Lung (tissue), 12 donors: ENCODE results near the gene RNF227. TPM values are rescaled to one million over a fixed set of nuclear protein-coding genes. Genes with fewer than 3 reads are reported as not detected.
A peak's percentile ranks its signal among the peaks of the same experiment; 100 is the strongest.

Source experiments
- ATAC-seq: fragments of 200-7000 bp; cut with Tn5 transposase; one replicate; pipeline ENCODE4 v1.9.1; 2020; ENCODE audit warnings: moderate number of reproducible peaks; ENCODE audit not compliant: insufficient read depth, low FRiP score
- DNase-seq, 3 donors: peaks; one replicate each; pipeline ENCODE4 v3.0.0-alpha.2; 2013 to 2017
- H3K27ac ChIP-seq, 2 donors: one replicate each; pipeline ENCODE4 v1.5.1; 2013; ENCODE audit warnings: mild to moderate bottlenecking in 2 of 2, moderate library complexity in 2 of 2, control low read depth in 1 of 2, inconsistent platforms in 1 of 2, low read depth in 1 of 2, low read length in 1 of 2
- H3K27me3 ChIP-seq, 3 donors: one replicate each; pipeline ENCODE4 v1.5.1; 2013; ENCODE audit warnings: low read length in 2 of 3; ENCODE audit not compliant: control insufficient read depth in 3 of 3, insufficient read depth in 3 of 3
- H3K36me3 ChIP-seq, 4 donors: one replicate each; pipeline ENCODE4 v1.5.1; 2013; ENCODE audit warnings: low read length in 4 of 4, mild to moderate bottlenecking in 1 of 4, moderate library complexity in 1 of 4; ENCODE audit not compliant: control insufficient read depth in 4 of 4, insufficient read depth in 4 of 4
- H3K4me1 ChIP-seq, 5 donors: one replicate each; pipeline ENCODE4 v1.5.1; 2013; ENCODE audit warnings: low read length in 5 of 5, mild to moderate bottlenecking in 2 of 5, moderate library complexity in 1 of 5; ENCODE audit not compliant: control insufficient read depth in 5 of 5, insufficient read depth in 5 of 5
- H3K4me3 ChIP-seq: one replicate; pipeline ENCODE4 v1.5.1; 2013; ENCODE audit warnings: mild to moderate bottlenecking, control low read depth, moderate library complexity
- H3K9ac ChIP-seq, 2 donors: one replicate each; pipeline ENCODE4 v1.5.1; 2013; ENCODE audit warnings: low read length in 2 of 2, control low read depth in 1 of 2; ENCODE audit not compliant: insufficient read depth in 1 of 2
- H3K9me3 ChIP-seq, 4 donors: one replicate each; pipeline ENCODE4 v1.5.1; 2013; ENCODE audit warnings: low read length in 3 of 4, mild to moderate bottlenecking in 1 of 4, moderate library complexity in 1 of 4; ENCODE audit not compliant: control insufficient read depth in 4 of 4, insufficient read depth in 3 of 4
- CTCF ChIP-seq: IDR thresholded peaks from 2 replicates; pipeline ENCODE4 v1.5.1; 2012; ENCODE audit warnings: mild to moderate bottlenecking; ENCODE audit errors: control extremely low read depth, extremely low read depth
- WGBS, 2 donors: extraction: QIAGEN DNeasy Blood & Tissue Kit; methylation state at CpG; one replicate each; pipeline ENCODE4 v1.1.7; 2013; 5-methylcytosine and 5-hydroxymethylcytosine counted together
- polyA plus RNA-seq, 2 donors: library from polyadenylated mRNA; stranded (reverse); fragments of 200-250 nt; gene quantifications; one replicate each; pipeline ENCODE4 v1.2.1, GENCODE V29; 2013
- total RNA-seq, 2 donors: library from RNA; depleted of rRNA in 1 of 2; stranded (reverse); fragments of >200 nt in 1 of 2; gene quantifications; one replicate each; pipeline ENCODE4 v1.2.1, GENCODE V29; 2014 to 2021
- donor health status: control.
- donor health status: control.
- donor health status: Bipolar disorder and iron deficiency.
- donor health status: healthy.
- donor health status: DM: yes; HTN: yes; CAD: no.

Gene RNF227
- total and polyA plus RNA-seq, 4 donors = 4.1 to 8.0 (median 5.7) TPM

- ATAC-seq (no peak), DNase-seq (no peak)
- H3K9me3 ChIP-seq = no peaks in the 10 kb centered on the region
- H3K36me3 ChIP-seq = peaks cover 0 to 7% (median 5%) of the 10 kb centered on the region in 4 donors
- peaks cover 0 to 19% (median 6%) of the 10 kb centered on the region in 5 donors for H3K4me1 ChIP-seq
- H3K9ac ChIP-seq = no peak overlapping the region
- peak overlapping the region in 1 of 2 donors; percentile 99 for H3K27ac ChIP-seq
- H3K27me3 ChIP-seq = no peaks in the 10 kb centered on the region
- no peak for TF ChIP-seq CTCF
- 64 to 86% methylated on average over 2 of the region's 2 CpGs for WGBS, 2 donors
- no peak overlapping the region for H3K4me3 ChIP-seq
Measured at GRCh38 chr17:7916808-7917207, 719 bp upstream of the RNF227 start.

DNA sequence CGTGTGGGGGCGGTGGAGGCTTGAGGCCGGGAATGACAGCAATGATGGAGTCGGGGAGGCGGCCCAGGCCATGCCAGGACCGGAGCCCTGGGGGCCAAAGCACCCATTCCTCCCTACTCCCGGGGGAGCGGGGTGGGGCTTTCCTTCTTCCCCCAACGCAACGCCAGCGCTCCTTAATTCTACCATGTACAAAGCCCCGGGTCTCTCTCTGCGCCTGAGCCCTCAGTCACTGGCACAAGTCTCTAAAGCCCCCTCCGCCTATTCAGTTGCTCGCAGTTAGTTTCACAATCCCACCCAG is 245 bp upstream of the RNF227 start:
- no peak for ATAC-seq
- peaks cover 0 to 19% (median 6%) of the 10 kb centered on the region in 5 donors for H3K4me1 ChIP-seq
- H3K27ac ChIP-seq = peak overlapping the region; percentile 73 to 99
- no peak overlapping the region for H3K9ac ChIP-seq
- no peak for TF ChIP-seq CTCF
- peaks cover 0 to 10% (median 6%) of the 10 kb centered on the region in 4 donors for H3K36me3 ChIP-seq
- DNase-seq = no peak
- no peaks in the 10 kb centered on the region for H3K9me3 ChIP-seq
- H3K4me3 ChIP-seq = peak overlapping the region; percentile 38
- 39 to 42% methylated on average over 15 of the region's 15 CpGs for WGBS, 2 donors
- no peaks in the 10 kb centered on the region for H3K27me3 ChIP-seq

- H3K9ac ChIP-seq = peak overlapping the region in 1 of 2 donors; percentile 45
- H3K36me3 ChIP-seq = peaks cover 0 to 21% (median 13%) of the 10 kb centered on the region in 4 donors
- ATAC-seq = peak; percentile 28
- H3K9me3 ChIP-seq = no peaks in the 10 kb centered on the region
- 2% methylated on average over 14 to 15 of the region's 15 CpGs for WGBS, 2 donors
- peak overlapping the region; percentile 38 for H3K4me3 ChIP-seq
- H3K4me1 ChIP-seq = peaks cover 0 to 19% (median 6%) of the 10 kb centered on the region in 5 donors
- H3K27me3 ChIP-seq = no peaks in the 10 kb centered on the region
- DNase-seq = no peak
- TF ChIP-seq CTCF = no peak
- H3K27ac ChIP-seq = peak overlapping the region; percentile 38 to 99
Measured at GRCh38 chr17:7915179-7915610, 894 bp downstream of the RNF227 start.

DNA sequence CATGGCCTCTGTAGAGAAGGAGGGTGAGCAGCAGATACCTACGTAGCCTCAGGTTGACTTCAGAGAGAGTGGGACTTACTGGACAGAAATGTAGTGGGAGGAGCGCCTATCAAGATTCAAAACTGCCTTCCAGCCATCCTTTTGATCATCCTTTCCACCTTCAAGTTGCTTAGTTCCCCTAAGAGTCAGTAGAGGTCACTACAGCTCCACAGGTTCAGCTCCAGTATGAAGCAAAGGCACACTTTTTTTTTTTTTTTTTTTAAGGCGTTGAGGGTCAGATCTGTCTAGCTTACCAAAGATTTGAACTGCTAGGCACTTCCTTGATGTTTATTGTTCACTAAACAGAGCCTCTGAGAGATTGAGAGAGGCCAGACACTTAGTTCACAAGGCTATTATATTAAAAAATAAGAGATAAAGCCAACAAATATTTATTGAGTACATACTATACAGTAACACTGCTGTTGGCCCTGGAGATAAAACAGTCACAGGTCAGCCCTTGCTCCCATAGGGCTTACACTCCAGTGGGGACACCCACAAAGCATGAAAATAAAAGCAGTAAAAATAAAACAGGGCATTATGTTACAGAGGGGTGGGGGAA is 3.1 kb downstream of the RNF227 start:
- ATAC-seq (no peak), DNase-seq (peak; percentile 46 to 81 (median 75))
- no peak overlapping the region for H3K4me3 ChIP-seq
- H3K36me3 ChIP-seq = peaks cover 0 to 40% (median 26%) of the 10 kb centered on the region in 4 donors
- 33 to 46% methylated on average over 3 of the region's 3 CpGs for WGBS, 2 donors
- no peak overlapping the region for H3K9ac ChIP-seq
- no peak overlapping the region for H3K27ac ChIP-seq
- H3K9me3 ChIP-seq = no peaks in the 10 kb centered on the region
- peaks cover 0 to 19% (median 6%) of the 10 kb centered on the region in 5 donors for H3K4me1 ChIP-seq
- no peaks in the 10 kb centered on the region for H3K27me3 ChIP-seq
- TF ChIP-seq CTCF = peak; percentile 79
